HG02938 (cell line): Measurements from ENCODE around the gene OR9A4.
"Not testable (repeated sequence)": the region's sequence is repeated elsewhere in the genome, so short reads cannot be mapped to it uniquely, and the experiment has no call there.

Experiments used
- ATAC-seq: cut with Tn5 transposase; IDR thresholded peaks from one replicate; pipeline ENCODE4 v1.9.1; 2021; ENCODE audit warnings: mild to moderate bottlenecking, moderate library complexity; ENCODE audit not compliant: unreplicated experiment

OR9A4 gene, protein sequence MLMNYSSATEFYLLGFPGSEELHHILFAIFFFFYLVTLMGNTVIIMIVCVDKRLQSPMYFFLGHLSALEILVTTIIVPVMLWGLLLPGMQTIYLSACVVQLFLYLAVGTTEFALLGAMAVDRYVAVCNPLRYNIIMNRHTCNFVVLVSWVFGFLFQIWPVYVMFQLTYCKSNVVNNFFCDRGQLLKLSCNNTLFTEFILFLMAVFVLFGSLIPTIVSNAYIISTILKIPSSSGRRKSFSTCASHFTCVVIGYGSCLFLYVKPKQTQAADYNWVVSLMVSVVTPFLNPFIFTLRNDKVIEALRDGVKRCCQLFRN

DNA sequence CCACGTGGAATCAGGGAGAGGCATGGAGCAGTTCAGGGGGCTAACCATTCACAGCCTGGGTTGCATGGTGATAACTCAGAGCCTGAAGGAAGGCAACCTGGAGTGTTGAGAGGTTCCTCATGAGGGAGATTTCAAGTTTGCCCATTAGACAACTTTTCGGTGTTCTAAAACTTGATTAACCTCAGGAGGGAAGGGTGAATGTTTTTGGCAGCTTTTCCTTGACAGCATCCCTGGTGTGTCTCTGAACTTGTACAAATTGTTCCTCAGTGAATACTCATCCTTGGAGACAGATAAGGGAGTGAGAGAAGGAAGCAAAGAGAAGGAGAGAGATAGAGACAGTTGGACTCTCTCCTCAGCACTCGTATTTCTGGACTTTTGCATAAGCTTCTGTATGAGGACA is at the start of gene OR9A4:
Gene OR9A4 (plus strand): TSS at position 301 of the 400 bp plus-strand sequence. CDS start 2,477 bp downstream, outside the sequence.
- no peak for ATAC-seq

DNA sequence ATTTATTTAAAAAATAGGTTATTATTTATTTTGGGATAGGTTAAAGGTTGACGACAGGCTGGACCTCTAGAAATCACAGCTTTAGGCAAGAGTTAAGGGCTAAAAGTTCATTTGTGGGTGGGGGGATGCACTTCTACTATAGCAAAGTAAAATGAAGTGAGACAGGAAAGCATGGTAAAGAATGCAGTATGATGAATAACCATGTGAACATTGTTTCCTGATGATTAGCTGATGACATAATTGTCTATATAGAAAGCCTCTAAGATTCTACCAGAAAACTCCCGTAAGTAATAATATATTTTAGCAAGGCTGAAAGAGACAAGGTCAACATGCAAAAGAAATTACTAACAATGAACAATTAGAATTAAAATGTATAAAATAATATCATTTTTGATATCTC is 49.2 kb upstream of the OR9A4 start:
- ATAC-seq = no peak

DNA sequence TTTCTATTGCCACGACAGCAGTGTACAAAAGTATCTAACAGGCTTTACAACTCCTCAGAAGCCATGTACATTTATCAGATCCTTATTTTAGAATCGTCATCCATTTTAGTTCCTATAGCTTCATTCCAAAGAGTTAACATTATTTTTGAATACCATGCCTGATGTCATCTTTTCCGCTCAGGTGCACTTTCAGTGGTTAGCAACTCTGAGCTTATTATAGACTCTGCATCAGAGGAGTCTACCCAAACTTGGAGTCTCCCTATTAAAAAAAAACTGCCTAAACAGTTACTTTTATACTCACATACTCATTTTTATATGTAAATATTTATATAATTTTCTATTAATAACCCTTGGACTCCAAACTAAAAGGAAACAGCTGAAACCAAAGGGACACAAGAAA is 43.3 kb upstream of the OR9A4 start:
- no peak for ATAC-seq

DNA sequence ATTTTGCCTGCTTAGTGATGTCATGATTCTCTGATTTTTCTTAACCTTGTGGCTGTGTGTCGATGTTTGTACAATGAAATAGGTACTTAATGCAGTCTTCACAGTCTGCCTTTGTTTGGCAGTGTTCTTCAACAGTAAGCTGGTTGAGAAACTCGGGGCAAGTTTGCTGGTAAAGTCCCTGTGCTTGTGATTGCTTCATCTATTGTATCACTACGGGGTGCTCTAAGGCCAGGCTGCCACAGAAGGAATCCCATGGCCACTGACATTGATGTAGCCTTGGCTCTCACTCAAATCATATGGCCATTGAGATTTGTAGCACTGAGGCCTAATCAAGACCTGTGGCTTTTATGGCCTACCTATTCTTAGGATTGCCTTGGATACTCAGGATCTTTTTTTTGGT is 41.4 kb upstream of the OR9A4 start:
- no peak for ATAC-seq

DNA sequence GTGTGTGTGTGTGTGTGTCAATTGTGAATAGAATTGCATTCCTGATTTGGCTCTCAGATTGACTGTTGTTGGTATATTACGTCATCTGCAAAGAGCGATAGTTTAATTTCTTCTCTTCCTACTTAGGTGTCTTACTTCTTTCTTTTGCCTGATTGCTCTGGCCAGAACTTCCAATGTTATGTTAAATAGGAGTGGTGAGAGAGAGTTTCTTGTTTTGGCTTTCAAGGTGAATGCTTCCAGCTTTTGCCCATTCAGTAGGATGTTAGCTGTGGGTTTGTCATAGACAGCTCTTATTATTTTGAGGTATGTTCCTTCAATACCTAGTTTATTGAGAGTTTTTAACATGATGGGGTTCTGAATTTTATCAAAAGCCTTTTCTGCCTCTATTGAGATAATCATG is 40.7 kb upstream of the OR9A4 start:
- ATAC-seq = no peak

DNA sequence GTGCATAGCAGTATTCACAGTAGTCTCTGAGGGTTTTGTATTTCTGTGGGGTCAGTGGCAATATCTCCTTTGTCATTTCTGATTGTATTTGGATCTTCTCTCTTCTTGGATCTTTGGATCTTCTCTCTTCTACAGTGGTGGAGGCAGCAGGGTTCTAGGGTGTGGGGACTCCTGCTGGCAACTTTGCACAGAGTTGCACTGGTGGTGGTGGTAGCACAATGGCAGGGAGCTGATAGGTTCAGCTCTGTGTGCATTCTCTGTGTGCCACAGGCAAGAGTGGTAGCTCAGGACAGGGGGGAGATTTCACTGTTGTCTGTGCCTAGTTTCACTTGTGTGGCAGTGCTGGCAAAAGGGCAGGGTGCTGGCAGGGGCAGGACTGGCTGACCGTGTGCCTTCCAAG is 39.8 kb upstream of the OR9A4 start:
- ATAC-seq = no peak

DNA sequence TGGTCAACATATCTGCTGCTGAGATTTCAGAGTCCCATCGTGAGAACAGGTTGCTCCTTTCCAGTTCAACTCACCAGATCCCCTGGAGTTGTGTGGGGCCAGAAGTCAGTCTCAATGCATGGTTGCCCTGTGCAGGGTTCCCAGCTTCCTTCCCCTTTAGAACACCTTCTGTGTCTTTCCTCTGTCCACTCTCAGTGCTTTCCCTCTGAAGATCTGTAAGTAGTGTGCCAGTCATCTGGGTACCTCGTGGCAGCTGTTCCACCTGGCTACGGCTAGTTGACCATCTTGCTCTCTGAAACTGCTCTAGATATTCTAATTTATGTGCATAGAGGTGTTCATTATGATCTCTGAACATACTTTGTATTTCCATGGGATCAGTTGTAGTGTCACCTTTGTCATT is 38.8 kb upstream of the OR9A4 start:
- ATAC-seq = no peak

DNA sequence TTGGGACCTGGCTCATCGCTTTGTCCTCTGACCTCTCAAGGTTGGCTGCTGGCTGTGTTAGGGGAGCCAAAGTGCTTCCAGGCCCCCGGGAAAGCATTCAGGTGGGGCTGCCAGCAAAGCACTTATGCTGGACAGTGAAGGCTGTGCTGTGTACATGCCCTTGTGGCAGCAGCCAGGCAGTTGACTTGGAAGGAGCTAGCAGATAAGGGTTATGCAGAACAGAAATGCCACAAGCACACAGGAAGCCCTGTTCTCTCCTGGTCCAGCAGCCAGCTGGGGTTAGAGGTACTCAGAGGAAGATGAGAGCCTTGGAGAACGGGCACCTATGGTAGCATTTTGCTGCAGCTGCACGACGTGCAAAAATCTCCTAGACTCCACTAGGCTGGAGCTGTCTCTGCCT is 35.2 kb upstream of the OR9A4 start:
- ATAC-seq = no peak

DNA sequence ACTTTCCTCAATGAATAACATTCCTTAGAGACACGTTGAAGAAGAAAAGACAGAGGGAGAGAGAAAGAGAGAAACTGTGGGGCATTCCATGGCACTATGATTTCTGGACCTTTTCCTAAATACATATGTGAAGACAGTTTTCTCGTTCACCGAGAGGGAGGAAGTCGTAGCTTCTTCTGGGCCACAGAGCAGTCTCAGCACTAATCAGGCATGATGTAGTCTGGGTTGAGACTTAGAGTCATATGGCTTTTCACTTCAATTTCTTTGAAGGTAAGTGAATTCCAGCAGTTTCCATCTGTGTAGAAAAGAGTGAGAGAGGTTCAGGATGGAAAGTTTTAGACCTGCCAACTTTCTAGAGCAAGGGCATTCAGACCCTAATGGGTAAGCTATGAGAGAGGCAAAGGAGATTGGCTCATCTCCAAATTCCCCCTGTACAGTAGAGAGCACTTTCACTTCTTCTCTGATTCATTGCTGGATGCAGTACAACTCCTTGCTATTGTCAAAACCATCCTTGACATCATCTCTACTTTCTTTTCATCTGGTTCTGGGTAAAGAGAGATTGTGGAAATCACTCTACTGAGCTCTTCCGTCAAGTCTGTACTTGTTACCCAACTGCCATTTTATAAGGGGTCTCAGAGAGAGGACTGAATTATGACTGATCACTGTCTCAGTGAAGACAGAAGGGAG is 31.5 kb upstream of the OR9A4 start:
- ATAC-seq = peak; percentile 87

DNA sequence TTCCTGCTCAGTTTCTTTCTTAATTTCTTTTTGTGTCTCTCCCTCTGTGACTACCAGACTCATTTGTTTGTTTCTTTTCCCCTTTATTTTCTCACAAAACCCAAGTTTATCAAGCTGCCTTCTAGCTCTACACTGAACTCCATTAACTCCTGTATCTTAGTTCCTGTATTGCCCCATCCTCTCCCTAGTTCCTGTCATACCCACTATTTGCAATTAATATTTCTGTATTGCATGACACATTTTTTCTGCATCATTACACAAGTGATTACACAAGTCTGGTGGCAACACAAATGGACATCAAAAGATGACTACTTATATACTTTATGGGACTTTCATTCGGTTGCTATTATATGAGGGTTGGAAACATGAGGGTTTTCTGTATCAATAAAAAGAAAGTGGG is 26.9 kb upstream of the OR9A4 start:
- no peak for ATAC-seq

DNA sequence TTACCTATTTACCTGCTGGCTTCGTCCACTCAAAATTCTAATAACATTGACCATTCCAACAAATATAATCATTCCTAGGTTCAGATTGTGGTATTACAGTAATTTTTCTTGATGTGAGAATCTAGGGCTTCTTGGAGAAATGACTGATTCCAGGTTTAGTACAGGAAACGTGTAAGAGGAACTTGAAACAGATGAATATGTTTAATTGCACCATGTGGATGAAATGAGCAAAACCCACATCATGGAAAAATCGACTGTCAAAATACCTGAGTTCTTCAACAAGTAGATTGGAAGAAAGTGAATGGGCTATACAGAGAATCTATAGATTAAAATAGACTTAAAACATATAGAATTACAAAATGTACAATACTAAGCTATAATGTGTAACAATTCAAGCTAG is 24.9 kb upstream of the OR9A4 start:
- ATAC-seq = no peak

DNA sequence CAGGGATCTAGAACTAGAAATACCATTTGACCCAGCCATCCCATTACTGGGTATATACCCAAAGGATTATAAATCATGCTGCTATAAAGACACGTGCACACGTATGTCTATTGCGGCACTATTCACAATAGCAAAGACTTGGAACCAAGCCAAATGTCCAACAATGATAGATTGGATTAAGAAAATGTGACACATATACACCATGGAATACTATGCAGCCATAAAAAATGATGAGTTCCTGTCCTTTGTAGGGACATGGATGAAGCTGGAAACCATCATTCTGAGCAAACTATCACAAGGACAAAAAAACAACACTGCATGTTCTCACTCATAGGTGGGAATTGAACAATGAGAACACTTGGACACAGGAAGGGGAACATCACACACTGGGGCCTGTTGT is 16.8 kb upstream of the OR9A4 start:
- not testable (repeated sequence) for ATAC-seq

DNA sequence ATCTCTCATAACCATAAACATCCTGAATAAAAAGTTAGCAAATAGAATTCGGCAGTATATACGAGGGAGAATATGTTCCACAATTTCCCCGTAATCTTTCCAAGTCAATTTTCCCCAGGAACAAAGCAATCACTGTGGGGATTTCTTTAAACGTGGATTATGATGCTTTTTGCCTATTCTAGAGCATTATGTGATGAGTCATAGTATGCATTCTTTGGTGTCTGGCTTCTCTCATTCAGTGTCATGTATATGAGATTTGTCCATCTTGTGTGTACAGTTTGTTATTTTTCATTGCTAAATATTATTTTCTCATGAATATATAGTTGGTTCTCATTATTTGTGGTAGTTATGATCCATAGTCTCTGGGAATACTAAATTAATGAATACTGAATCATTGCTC is 9.9 kb upstream of the OR9A4 start:
- no peak for ATAC-seq

DNA sequence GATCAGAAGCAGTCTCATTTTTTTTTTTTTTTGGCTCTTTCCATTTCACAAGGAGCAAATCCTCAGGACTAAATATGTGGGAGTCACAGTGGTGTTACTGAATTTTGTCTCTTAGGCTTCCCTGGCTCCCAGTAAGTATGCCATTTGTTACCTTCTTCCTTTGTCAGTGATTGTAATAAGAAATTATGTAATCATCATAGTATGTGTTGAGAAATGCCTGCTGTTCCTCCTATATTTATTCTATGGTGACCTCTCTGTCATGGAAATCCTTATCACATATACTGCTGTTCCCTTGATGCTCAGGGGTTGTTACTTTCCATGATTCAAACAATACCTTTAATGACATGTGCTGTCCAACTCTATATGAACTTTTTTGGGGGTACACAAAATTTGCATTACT is 4.8 kb upstream of the OR9A4 start:
- ATAC-seq = no peak

DNA sequence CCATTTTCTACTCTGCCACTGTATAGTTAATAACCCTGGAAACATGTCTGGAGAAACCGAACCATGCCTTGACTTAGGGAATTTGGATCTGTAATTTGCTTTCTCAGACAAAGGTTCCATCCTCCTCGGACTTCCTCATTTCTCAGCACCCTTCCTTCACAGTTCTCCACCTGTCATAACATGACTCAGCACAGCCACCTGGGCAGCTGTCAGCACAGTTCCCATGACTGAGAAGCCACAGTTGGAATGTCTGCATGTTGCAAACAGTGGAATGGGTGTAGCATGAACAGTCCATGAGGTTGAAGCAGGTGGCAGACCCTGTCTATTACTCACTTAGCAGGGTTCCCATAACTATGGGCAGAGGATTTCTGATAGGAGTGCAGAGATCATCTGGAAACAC is 634 bp upstream of the OR9A4 start:
- ATAC-seq = no peak

DNA sequence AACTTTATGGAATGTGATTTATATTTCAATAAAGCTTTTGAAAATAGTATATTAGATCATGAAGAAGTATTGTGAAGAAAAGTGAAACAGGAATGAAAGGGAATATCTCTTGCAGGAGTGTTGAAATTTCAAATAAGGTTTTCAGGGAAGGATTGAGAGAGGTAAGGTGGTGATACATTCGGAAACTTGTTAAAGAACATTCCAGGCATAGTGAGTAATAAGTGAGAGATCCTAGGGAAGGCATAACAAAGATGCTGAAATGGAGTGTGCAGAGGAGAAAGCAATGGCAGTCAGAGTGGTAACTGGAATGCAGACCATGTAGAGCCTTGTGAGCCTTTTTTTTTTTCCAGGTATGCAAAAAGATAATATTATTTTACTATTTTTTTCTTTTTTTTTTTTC is 4.1 kb downstream of the OR9A4 start:
- no peak for ATAC-seq

DNA sequence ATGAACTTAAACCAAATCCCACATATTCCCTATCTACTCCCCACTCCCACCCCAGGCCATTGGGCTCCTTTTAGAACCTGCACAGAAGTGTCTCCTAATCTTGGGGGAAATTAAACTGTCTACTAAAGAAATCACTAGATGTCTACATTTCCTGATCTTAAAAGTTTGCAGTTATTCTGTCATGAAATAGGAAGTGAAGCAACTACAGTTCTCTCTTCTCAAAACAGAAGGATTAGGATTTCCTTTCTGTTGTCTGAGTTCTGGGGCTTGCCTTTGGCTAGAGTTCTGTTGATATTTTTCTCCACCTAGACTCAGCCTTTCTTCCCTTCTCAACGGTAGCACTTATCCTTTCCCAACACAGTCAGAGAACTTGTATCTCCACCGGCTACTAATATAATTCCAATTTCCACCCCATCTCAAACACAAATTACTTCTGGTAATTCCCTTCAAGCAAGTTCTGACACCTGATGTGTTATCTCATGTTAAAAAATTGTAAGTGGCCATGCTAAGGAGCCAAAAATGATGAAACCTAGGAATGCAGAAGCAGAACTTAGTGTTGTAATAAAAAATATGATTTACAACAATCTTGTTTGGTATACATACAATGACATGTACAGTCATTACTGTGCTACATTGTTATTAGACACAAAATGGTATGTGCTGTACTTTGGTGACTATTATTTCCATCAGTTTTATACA is 12.1 kb downstream of the OR9A4 start:
- ATAC-seq = no peak

DNA sequence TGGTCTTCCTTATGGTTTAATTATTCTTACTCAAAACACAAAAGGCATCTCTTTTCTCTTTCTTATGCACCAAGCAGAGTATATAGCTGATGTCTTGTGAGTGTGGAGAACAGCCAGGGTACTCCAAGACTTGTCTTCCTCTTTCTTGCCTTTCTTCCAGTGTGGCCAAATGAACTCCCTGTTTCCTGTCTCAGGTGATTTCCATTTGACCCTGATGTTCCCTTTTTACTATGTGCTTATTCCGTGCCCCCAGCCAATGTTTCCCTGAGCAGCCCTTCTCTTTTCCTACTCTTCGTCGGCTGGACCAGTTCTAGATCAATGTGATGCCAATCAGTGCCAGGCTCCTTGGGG is 12.6 kb downstream of the OR9A4 start:
- no peak for ATAC-seq

DNA sequence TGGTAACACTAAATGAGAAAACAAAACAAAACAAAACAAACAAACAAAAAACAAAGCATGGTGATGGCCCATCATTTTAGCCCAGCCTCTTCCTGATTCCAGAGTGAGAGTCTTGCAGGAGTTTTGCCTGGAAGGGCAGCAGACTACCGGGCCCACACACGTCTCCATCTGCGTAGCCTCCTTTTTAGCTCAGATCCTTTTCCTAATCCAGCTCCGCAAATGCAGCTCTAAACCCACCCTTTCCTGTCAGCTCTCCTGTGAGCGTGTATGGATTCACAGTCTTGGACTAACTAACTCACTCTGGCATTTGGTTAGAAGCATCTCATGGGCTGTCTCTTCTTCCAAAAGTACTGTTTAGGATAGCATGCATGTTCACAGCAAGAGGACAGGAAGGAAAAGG is 14.0 kb downstream of the OR9A4 start:
- ATAC-seq = no peak

DNA sequence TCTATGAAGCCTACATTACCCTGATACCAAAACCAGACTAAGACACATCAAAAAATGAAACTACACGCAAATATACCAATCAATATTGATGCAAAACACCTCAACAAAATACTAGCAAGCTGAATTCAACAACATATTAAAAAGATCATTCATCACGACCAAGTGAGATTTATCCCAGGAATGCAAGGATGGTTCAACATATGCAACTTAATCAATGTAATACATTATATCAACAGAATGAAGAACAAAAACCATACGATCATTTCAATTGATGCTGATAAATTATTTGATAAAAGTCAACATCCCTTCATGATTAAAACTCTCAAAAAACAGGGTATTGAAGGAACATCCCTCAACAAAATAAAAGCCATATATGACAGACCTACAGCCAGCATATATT is 24.9 kb downstream of the OR9A4 start:
- ATAC-seq = no peak

DNA sequence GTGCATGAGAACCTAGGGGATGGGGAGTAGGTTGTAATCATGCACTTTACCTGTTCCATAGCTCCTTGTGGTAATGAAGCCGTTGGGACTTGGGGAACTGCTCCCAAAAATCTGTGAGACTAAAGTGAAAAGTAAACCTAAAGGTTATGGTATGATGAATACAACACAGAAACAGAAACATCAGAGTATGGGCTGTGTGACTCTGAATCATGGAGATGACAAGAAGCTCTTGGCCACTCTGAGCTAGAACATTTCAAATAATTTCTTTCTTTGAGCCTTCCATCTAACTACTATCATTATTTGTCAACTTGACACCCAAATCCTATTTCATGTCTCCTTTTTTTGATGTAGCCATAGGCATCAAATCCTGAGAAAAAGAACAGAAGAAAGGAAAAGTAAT is 27.6 kb downstream of the OR9A4 start:
- ATAC-seq = no peak

DNA sequence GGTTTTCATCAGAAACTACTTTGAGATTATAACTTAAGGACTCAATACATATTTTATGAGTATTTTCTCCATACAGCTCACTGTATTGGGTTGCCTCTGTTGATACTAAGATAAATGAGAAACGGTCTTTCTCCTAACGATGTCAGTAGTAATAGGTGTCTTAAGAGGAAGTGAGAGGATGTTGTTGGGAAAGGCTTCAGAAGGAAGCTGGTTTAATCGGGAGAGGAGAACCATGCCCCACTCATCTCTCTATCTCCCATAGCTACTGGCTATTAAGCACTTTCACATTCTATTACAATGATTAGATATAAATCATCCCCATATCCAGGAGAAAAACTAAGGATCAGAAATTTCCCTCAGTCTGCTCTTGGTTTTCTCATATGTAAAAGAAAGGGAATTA is 28.6 kb downstream of the OR9A4 start:
- no peak for ATAC-seq
